Parathyroid adenoma (tissue), 2 donors: ENCODE data around the gene COA7.
A peak's percentile ranks its signal among the peaks of the same experiment; 100 is the strongest.

Experiments used
- H2AFZ ChIP-seq: fragments of 300-600 bp; sonication (generic); one replicate; pipeline ENCODE4 v1.7.0; 2017; ENCODE audit warnings: antibody characterized with exemption, mild to moderate bottlenecking
- H3K27ac ChIP-seq: fragments of 300-600 bp; sonication (generic); one replicate; pipeline ENCODE4 v1.7.0; 2017
- H3K27me3 ChIP-seq: fragments of 300-600 bp; sonication (generic); one replicate; pipeline ENCODE4 v1.7.0; 2017; ENCODE audit warnings: low read length; ENCODE audit not compliant: control insufficient read depth, insufficient read depth
- H3K36me3 ChIP-seq: fragments of 300-600 bp; sonication (generic); one replicate; pipeline ENCODE4 v1.7.0; 2017; ENCODE audit warnings: low read length; ENCODE audit not compliant: control insufficient read depth, insufficient read depth
- H3K4me1 ChIP-seq: fragments of 300-600 bp; sonication (generic); one replicate; pipeline ENCODE4 v1.7.0; 2017; ENCODE audit warnings: control low read depth
- H3K4me2 ChIP-seq: fragments of 300-600 bp; sonication (generic); one replicate; pipeline ENCODE4 v1.7.0; 2017; ENCODE audit warnings: low read length
- H3K4me3 ChIP-seq: fragments of 300-600 bp; sonication (generic); one replicate; pipeline ENCODE4 v1.7.0; 2017; ENCODE audit warnings: low read depth, low read length
- H3K79me2 ChIP-seq: fragments of 300-600 bp; sonication (generic); one replicate; pipeline ENCODE4 v1.7.0; 2017; ENCODE audit warnings: control low read depth
- H3K9ac ChIP-seq: fragments of 300-600 bp; sonication (generic); one replicate; pipeline ENCODE4 v1.7.0; 2017; ENCODE audit warnings: mild to moderate bottlenecking
- H3K9me3 ChIP-seq: fragments of 300-600 bp; sonication (generic); one replicate; pipeline ENCODE4 v1.7.0; 2017; ENCODE audit warnings: low read length; ENCODE audit not compliant: control insufficient read depth
- TF ChIP-seq, protein P1 (sequence below): fragments of 300-600 bp; sonication (generic); IDR thresholded peaks from one replicate; pipeline ENCODE4 v1.7.0; 2017; ENCODE audit warnings: antibody characterized with exemption, mild to moderate bottlenecking
- donor health status: primary hyperparathyroidism.

The COA7 gene

DNA sequence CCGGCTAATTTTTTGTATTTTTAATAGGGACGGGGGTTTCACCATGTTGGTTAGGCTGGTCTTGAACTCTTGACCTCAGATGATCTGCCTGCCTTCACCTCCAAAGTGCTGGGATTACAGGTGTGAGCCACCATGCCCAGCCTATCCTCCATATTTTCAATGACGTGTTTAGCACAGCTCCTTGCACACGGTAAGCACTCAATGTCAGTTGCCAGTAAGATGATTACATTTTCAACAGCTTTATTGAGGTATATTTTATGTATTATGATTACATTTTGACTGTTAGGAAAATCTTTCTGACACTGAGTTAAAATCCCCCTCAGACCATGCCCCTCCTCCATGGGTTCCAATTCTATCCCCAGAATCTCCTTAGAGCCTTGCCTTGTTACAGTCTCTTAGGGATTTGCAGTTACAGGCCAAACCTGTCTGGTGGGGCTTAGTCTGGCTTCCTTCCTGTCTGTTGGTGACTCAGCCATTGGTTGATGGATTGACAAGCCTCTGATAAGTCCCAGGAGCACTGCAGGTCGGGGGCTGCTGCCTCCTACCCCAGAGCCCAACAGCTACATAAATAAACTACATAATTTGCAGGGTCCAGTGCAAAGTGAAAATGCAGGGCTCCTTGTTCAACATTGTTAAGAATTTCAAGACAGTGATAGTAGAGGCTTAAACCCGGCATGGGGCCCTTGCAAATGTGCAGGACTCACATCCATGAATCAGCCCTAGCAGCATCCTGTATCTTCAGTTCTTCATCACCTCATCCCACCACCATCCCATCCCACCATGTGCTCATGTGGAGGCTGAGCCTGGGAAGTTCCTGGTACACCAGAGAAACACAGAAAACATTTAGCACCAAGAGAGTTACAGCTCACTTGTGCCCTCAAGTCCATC lies 23.4 kb downstream of the COA7 start:
- no peaks in the 10 kb centered on the region for H3K9me3 ChIP-seq
- peak overlapping the region; percentile 28 for H2AFZ ChIP-seq
- no peaks in the 10 kb centered on the region for H3K79me2 ChIP-seq
- TF ChIP-seq, protein P1, sequence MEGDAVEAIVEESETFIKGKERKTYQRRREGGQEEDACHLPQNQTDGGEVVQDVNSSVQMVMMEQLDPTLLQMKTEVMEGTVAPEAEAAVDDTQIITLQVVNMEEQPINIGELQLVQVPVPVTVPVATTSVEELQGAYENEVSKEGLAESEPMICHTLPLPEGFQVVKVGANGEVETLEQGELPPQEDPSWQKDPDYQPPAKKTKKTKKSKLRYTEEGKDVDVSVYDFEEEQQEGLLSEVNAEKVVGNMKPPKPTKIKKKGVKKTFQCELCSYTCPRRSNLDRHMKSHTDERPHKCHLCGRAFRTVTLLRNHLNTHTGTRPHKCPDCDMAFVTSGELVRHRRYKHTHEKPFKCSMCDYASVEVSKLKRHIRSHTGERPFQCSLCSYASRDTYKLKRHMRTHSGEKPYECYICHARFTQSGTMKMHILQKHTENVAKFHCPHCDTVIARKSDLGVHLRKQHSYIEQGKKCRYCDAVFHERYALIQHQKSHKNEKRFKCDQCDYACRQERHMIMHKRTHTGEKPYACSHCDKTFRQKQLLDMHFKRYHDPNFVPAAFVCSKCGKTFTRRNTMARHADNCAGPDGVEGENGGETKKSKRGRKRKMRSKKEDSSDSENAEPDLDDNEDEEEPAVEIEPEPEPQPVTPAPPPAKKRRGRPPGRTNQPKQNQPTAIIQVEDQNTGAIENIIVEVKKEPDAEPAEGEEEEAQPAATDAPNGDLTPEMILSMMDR = no peak
- no peak overlapping the region for H3K4me2 ChIP-seq
- H3K9ac ChIP-seq = no peak overlapping the region
- H3K4me3 ChIP-seq = no peak overlapping the region
- H3K4me1 ChIP-seq = no peaks in the 10 kb centered on the region
- H3K27me3 ChIP-seq = no peaks in the 10 kb centered on the region
- no peak overlapping the region for H3K27ac ChIP-seq
- no peaks in the 10 kb centered on the region for H3K36me3 ChIP-seq

DNA sequence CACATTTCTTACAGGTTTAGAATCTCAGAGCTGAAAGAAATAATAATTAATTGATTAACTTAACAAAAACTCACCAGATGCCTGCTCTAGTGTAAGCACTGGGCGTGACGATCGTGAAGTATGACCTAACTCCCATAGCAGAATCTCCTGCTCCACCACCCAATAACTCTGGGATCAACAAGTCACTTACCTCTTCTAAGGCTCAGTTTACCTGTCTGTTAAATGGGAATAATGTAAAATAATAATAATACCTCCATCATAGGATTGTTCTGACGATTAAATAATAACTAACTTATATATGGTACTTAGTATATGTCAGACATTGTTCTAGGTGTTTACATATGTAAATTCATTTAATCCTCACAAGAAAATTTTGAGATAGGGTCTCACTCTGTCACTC lies 24.6 kb downstream of the COA7 start:
- H2AFZ ChIP-seq = no peak overlapping the region
- H3K27me3 ChIP-seq = no peaks in the 10 kb centered on the region
- H3K4me1 ChIP-seq = no peaks in the 10 kb centered on the region
- TF ChIP-seq, protein P1 = no peak
- H3K9me3 ChIP-seq = no peaks in the 10 kb centered on the region
- H3K79me2 ChIP-seq = no peaks in the 10 kb centered on the region
- H3K9ac ChIP-seq = no peak overlapping the region
- no peaks in the 10 kb centered on the region for H3K36me3 ChIP-seq
- H3K4me3 ChIP-seq = no peak overlapping the region
- H3K27ac ChIP-seq = no peak overlapping the region
- no peak overlapping the region for H3K4me2 ChIP-seq

DNA sequence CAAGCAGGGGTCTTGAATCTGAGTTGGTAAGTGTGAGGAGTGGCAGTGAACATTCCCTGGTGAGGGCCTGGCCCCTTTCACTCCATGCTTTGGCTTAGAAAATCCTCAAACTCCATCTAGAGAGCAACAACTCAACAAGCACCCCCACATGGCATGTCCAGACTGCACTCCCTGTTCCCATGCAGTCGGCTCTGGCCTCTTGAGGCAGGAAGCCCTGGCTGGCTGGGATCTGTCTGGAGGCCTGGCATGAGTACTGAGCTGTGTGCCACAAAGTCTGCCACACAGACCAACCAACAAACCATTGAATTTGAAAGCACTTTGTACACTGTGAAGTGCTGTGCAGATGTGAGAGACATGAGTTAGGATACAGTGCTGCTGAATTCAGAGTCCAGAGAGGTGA lies 25.2 kb downstream of the COA7 start:
- H3K27me3 ChIP-seq = no peaks in the 10 kb centered on the region
- TF ChIP-seq, protein P1 = no peak
- H3K9me3 ChIP-seq = no peaks in the 10 kb centered on the region
- H3K4me1 ChIP-seq = no peaks in the 10 kb centered on the region
- H3K27ac ChIP-seq = no peak overlapping the region
- H3K4me2 ChIP-seq = no peak overlapping the region
- H3K4me3 ChIP-seq = no peak overlapping the region
- H3K9ac ChIP-seq = no peak overlapping the region
- H3K36me3 ChIP-seq = no peaks in the 10 kb centered on the region
- H2AFZ ChIP-seq = no peak overlapping the region
- no peaks in the 10 kb centered on the region for H3K79me2 ChIP-seq

DNA sequence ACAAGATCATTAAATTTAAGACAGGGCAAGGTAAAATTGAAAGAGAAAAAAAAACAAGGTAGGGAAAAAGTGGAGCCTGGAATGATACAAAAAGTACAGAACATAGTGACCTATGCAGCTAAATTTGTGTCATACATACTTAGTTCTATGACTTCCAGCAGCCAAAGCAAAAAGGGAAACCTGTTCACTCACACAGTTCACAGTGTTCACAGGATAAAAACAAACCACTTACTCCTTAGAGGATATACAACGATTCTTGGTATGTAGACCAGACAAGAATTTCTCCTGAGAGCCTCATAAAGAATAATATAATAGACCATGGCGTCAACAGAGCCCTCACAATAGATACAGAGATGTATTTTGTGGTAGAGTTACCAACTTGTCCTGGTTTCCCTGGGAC lies 27.5 kb downstream of the COA7 start:
- no peak overlapping the region for H3K27ac ChIP-seq
- TF ChIP-seq, protein P1 = no peak

DNA sequence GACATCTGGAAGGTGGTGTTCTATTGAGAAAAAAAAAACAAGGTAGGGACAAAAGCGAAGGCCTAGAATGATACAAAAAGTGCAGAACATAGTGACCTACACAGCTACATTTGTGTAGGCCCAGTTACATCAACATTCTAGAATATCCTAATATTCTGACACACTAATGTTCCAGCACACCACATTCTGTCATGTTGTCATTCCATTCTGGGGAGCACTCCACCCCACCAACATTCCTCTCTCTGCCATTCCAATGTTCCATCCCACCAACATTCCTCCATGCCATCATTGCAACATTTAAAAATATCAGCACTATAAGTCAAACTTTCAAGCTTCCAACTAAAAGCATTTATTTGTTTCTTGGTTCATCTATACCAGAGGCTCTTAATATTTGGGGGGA lies 28.5 kb downstream of the COA7 start:
- H3K9ac ChIP-seq = no peak overlapping the region
- H2AFZ ChIP-seq = no peak overlapping the region
- no peaks in the 10 kb centered on the region for H3K4me1 ChIP-seq
- H3K27me3 ChIP-seq = no peaks in the 10 kb centered on the region
- H3K36me3 ChIP-seq = no peaks in the 10 kb centered on the region
- no peaks in the 10 kb centered on the region for H3K79me2 ChIP-seq
- TF ChIP-seq, protein P1 = no peak
- no peak overlapping the region for H3K27ac ChIP-seq
- H3K9me3 ChIP-seq = no peaks in the 10 kb centered on the region
- no peak overlapping the region for H3K4me3 ChIP-seq
- H3K4me2 ChIP-seq = no peak overlapping the region

More for the DNA sequence above, 27.5 kb downstream of the COA7 start:
- Histone ChIP-seq H3K9me3 (no peaks in the 10 kb centered on the region), H3K9ac (no peak overlapping the region), H3K79me2 (no peaks in the 10 kb centered on the region), H3K27me3 (no peaks in the 10 kb centered on the region), H3K4me1 (no peaks in the 10 kb centered on the region), H3K4me2 (no peak overlapping the region), H3K36me3 (no peaks in the 10 kb centered on the region), H3K4me3 (no peak overlapping the region), H2AFZ (no peak overlapping the region)
